ENCODE results near the gene SV2C. TPM values are rescaled to one million over a fixed set of nuclear protein-coding genes. Genes with fewer than 3 reads are reported as not detected.

The SV2C gene
- total RNA-seq, 1 donor = not detected

DNA sequence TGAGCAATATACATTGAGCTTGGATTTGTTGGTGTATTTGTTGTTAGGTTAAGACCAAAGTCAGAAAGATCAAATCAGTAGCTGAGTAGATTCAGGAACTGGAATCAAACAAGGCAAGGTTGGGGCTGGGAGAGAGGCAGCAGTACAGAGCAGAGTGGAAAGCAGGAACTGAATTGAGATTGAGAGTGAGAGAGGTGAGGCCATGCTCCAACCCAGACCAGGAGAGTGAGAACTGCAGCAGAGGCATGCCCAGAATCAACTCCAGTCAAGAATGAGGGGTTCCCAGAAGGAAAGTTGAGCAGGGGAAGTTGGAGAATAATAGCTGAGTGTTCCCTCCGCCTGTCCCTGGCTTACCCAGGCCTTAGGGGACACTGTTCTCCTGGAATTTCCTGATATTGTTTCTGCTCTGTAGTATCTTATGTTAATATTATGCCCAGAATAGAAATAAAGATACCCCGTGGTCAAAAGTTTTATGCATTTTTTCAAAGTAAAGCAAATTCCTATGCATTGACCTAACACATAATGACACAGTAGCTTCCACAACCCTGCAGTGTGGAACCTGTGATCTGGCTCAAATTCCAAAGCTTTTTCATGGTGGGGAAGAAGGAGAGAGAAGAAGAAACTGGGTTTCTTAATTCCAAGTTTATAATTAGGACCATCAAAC, 82.7 kb downstream of the SV2C start:
- Histone ChIP-seq H3K4me3 (ENCODE audit: insufficient read depth, low read length) (no peak overlapping the region), H3K4me1 (ENCODE audit: insufficient read depth, low read length) (no peaks in the 10 kb centered on the region), H4K20me1 (ENCODE audit: insufficient read depth, low read length) (no peaks in the 10 kb centered on the region), H3K79me2 (ENCODE audit: insufficient read depth, low read length) (no peaks in the 10 kb centered on the region), H3K9me3 (ENCODE audit: low read depth, low read length) (no peaks in the 10 kb centered on the region), H2AFZ (ENCODE audit: low read length) (no peak overlapping the region), H3K4me2 (ENCODE audit: insufficient read depth, low read length) (no peak overlapping the region), H3K27me3 (ENCODE audit: insufficient read depth, low read length) (no peaks in the 10 kb centered on the region), H3K27ac (ENCODE audit: low read depth, low read length) (no peak overlapping the region), H3K36me3 (ENCODE audit: insufficient read depth, low read length) (no peaks in the 10 kb centered on the region)
- no peak for DNase-seq (ENCODE audit: insufficient read length, low spot score, missing footprints)
- TF ChIP-seq, protein P1, sequence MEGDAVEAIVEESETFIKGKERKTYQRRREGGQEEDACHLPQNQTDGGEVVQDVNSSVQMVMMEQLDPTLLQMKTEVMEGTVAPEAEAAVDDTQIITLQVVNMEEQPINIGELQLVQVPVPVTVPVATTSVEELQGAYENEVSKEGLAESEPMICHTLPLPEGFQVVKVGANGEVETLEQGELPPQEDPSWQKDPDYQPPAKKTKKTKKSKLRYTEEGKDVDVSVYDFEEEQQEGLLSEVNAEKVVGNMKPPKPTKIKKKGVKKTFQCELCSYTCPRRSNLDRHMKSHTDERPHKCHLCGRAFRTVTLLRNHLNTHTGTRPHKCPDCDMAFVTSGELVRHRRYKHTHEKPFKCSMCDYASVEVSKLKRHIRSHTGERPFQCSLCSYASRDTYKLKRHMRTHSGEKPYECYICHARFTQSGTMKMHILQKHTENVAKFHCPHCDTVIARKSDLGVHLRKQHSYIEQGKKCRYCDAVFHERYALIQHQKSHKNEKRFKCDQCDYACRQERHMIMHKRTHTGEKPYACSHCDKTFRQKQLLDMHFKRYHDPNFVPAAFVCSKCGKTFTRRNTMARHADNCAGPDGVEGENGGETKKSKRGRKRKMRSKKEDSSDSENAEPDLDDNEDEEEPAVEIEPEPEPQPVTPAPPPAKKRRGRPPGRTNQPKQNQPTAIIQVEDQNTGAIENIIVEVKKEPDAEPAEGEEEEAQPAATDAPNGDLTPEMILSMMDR (IDR thresholded peaks at IDR 0.05; ENCODE audit: extremely low read depth, low read depth, low read length) = no peak

DNA sequence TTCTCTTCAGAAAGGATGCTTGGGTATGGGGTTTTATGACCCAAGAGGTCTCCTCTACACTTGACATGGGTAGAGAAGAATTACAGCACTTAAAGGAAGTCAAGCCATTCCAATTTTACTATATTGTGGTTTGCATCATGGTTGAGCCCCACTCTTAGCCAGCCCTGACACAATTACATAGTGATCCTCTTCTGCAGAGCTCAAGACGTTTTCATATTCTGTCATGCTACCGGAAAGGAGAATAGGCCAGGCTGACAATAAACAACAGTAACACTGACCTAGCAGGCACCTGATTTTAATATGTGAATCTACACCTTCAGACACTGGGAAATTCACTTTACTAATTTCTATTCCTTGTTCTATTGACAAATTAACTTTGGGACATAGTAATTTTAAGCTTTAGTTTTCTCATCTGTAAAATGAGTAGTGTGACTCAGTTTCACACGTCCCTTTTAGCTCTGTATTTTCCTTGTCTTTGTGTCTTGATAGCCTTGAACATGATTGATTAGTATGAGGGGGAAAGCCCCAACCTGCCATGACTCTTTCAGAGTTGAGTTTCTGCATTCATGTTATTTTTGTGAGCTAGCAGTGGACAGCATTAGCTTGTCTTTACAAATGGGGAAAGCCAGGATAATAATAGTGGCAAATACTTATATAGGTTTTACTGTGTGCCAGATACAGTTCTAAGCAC, 83.8 kb downstream of the SV2C start:
- no peak overlapping the region for H3K4me2 ChIP-seq (ENCODE audit: insufficient read depth, low read length)
- H3K27ac ChIP-seq (ENCODE audit: low read depth, low read length) = no peak overlapping the region
- H4K20me1 ChIP-seq (ENCODE audit: insufficient read depth, low read length) = no peaks in the 10 kb centered on the region
- H3K9me3 ChIP-seq (ENCODE audit: low read depth, low read length) = no peaks in the 10 kb centered on the region
- no peak overlapping the region for H2AFZ ChIP-seq (ENCODE audit: low read length)
- no peak overlapping the region for H3K4me3 ChIP-seq (ENCODE audit: insufficient read depth, low read length)
- TF ChIP-seq, protein P1 (IDR thresholded peaks at IDR 0.05; ENCODE audit: extremely low read depth, low read depth, low read length) = no peak
- no peaks in the 10 kb centered on the region for H3K79me2 ChIP-seq (ENCODE audit: insufficient read depth, low read length)
- no peaks in the 10 kb centered on the region for H3K4me1 ChIP-seq (ENCODE audit: insufficient read depth, low read length)
- H3K36me3 ChIP-seq (ENCODE audit: insufficient read depth, low read length) = no peaks in the 10 kb centered on the region
- no peaks in the 10 kb centered on the region for H3K27me3 ChIP-seq (ENCODE audit: insufficient read depth, low read length)
- no peak for DNase-seq (ENCODE audit: insufficient read length, low spot score, missing footprints)

DNA sequence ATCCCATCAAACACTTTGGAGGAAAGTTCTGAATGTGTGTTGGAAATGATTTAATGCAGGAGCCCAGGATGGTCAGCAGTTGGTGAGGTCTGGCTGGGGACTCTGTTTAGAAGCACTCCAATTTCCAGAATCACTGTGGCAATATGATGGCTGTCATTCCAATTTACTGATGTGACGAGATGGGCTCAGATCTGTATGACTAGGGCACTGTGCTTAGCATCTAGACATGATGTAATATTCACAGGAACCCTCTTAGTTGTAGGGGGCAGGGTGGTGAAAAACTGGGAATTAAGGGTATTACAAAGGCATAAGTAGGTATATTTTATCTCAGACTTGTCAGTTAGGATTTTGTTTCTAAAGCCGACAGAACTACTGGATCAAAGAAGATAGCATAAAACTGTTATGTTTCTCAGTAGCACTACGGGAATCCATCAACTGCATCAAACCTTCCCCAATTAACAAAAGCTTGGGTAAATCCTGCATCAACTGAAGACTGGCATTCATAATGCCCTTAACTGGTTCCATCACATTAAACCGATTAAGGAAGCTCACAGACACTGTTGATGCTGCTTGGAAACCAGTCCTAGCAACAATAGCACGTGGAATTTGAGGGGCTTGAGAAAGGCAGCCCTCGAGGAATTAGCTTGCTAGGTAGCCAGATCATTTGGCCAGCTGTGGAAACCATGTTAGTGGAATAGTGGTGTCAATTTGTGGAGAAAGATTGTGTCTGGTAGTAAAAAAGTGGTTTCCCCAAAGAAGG, 86.1 kb downstream of the SV2C start:
- H3K36me3 ChIP-seq (ENCODE audit: insufficient read depth, low read length) = no peaks in the 10 kb centered on the region
- H3K27me3 ChIP-seq (ENCODE audit: insufficient read depth, low read length) = no peaks in the 10 kb centered on the region
- DNase-seq (ENCODE audit: insufficient read length, low spot score, missing footprints) = no peak
- no peak overlapping the region for H3K4me3 ChIP-seq (ENCODE audit: insufficient read depth, low read length)
- no peaks in the 10 kb centered on the region for H3K9me3 ChIP-seq (ENCODE audit: low read depth, low read length)
- TF ChIP-seq, protein P1 (IDR thresholded peaks at IDR 0.05; ENCODE audit: extremely low read depth, low read depth, low read length) = no peak
- no peaks in the 10 kb centered on the region for H3K4me1 ChIP-seq (ENCODE audit: insufficient read depth, low read length)
- H3K27ac ChIP-seq (ENCODE audit: low read depth, low read length) = no peak overlapping the region
- no peak overlapping the region for H2AFZ ChIP-seq (ENCODE audit: low read length)
- no peaks in the 10 kb centered on the region for H4K20me1 ChIP-seq (ENCODE audit: insufficient read depth, low read length)
- no peak overlapping the region for H3K4me2 ChIP-seq (ENCODE audit: insufficient read depth, low read length)
- H3K79me2 ChIP-seq (ENCODE audit: insufficient read depth, low read length) = no peaks in the 10 kb centered on the region

DNA sequence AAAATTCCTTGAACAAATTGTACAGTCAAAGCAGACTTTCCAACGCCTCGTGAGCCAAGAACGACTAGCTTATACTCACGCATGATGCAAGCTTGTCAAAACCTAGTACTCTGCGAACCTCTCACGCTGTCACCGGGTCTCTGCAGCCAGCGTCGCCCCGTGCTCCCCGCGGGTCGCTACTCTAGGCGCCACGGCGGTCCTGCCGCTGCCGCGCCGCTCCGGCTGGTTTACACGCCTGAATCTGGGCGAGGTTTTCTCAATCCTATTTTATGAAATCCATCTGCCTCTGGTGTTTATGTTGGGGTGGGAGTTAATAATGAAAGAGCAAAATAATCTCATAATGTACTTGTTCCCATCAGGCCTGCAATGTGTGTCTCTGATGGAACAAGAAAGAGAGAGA, 90.9 kb downstream of the SV2C start:
- no peak overlapping the region for H3K27ac ChIP-seq (ENCODE audit: low read depth, low read length)
- no peaks in the 10 kb centered on the region for H3K4me1 ChIP-seq (ENCODE audit: insufficient read depth, low read length)
- no peaks in the 10 kb centered on the region for H4K20me1 ChIP-seq (ENCODE audit: insufficient read depth, low read length)
- H2AFZ ChIP-seq (ENCODE audit: low read length) = no peak overlapping the region
- H3K4me2 ChIP-seq (ENCODE audit: insufficient read depth, low read length) = no peak overlapping the region
- no peak overlapping the region for H3K4me3 ChIP-seq (ENCODE audit: insufficient read depth, low read length)
- no peaks in the 10 kb centered on the region for H3K9me3 ChIP-seq (ENCODE audit: low read depth, low read length)
- no peaks in the 10 kb centered on the region for H3K36me3 ChIP-seq (ENCODE audit: insufficient read depth, low read length)
- no peaks in the 10 kb centered on the region for H3K79me2 ChIP-seq (ENCODE audit: insufficient read depth, low read length)
- no peak for DNase-seq (ENCODE audit: insufficient read length, low spot score, missing footprints)
- TF ChIP-seq, protein P1 (IDR thresholded peaks at IDR 0.05; ENCODE audit: extremely low read depth, low read depth, low read length) = no peak
- no peaks in the 10 kb centered on the region for H3K27me3 ChIP-seq (ENCODE audit: insufficient read depth, low read length)
